Forelimb muscle (tissue), 1 donor: ENCODE results near the gene SMC4. TPM values are rescaled to one million over a fixed set of nuclear protein-coding genes. Genes with fewer than 3 reads are reported as not detected.

Source experiments
- DNase-seq: peaks from one replicate; pipeline ENCODE4 v3.0.0-alpha.2; 2013; ENCODE audit warnings: low read depth
- polyA plus RNA-seq: library from polyadenylated mRNA; unstranded; fragments of 120-200 nt; gene quantifications from one replicate; pipeline ENCODE4 v1.2.1, GENCODE V29; 2013; ENCODE audit not compliant: insufficient read length

Gene SMC4
- polyA plus RNA-seq, 1 donor, result 54.3 TPM

GRCh38 chr3:160394009-160394392 is 5.4 kb upstream of the SMC4 start:
- no peak for DNase-seq

GRCh38 chr3:160395297-160395696 is 4.2 kb upstream of the SMC4 start:
- no peak for DNase-seq

DNA sequence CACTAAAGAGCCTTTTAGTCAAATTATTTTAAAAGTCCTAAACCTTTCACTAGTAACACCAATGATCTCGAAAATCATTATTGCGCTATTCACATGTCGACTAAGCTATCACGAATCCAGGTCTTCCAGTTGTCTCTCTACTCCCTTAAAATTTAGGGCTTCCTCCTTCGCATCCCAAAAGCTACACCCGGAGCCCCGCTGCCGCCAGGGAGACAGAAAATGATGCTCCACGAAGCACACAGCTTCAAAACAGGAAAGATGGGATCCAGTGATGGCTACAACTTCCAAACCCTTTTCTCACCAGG is 678 bp upstream of the SMC4 start:
- no peak for DNase-seq

DNA sequence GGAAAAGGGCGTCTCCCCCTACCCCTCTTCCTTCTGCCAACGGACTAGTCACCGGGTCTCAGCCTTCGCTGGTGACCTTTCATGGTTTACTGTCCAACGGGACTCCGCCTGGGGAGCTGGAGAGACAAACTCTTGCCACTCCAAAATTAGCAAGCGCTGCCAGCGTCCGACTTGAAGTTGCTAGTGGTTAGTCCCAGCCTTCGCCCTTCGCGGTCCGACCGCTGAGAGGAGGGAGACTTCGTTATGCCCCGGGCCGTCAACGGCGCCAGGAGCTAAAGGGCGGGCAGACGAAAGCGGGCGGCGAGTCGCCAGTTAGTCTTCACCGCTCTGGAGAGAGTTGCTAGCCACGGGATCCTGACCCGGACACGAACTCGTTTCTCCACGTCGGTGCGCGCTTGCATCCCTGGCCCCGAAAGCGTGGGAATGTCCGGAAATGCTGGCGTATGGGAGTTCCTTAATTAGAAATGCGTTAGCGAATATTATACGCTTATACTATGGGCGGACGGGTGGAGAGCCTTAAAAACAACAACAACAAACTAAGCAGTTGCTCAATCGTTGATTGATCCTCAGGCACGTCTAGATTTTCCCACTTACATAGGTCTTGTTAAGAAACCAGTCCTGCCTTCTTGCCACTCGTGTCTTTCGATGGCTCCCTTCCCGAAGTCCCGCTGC is 716 bp downstream of the SMC4 start:
- no peak for DNase-seq

DNA sequence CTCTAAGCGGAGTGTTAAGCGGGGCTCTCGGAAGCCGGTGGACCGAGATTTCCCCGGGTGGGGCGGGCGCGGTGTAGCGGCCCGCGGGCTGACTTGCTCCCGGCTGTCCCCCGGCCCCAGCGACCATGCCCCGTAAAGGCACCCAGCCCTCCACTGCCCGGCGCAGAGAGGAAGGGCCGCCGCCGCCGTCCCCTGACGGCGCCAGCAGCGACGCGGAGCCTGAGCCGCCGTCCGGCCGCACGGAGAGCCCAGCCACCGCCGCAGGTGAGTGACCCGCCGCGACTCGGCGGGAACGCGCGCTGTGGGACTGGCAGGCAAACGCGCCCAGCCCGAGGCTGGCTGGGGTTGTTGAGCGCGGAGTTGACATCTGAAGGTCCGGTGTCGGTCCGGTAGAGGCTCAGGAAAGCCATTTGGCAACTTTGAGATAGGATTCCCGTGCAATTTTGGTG is 1.3 kb downstream of the SMC4 start:
- no peak for DNase-seq

DNA sequence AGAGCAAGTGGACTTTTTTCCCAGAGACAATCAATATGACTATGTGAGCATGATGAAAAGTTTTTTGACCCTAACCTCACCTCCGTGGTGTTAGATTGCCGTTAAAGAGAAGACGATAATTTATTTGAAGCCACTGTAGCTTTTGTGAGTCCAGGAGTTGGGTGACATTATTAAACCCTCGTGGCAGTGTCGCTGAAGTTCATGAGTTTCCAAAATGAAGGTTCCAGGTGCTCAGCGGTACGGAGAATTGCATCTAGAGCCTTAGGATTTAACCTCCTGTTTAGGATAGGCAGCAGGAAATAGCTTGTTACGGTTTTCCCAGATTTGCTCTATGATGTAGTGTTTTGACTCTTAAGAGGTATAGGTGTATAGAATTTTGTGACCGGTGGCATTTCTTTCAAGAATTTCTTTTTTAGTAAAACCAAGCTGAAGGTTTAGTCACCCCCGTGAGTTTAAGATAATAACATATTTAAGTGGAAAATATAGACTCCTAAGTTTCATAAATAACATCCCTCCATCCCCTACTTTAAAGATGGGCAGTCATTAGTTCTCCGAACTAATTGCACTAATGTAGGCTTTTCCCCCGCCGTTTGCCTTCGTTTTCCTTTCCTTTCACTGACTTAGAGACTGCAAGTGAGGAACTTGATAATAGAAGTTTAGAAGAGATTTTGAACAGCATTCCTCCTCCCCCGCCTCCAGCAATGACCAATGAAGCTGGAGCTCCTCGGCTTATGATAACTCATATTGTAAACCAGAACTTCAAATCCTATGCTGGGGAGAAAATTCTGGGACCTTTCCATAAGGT is 2.0 kb downstream of the SMC4 start:
- no peak for DNase-seq

GRCh38 chr3:160402221-160403027 is 3.0 kb downstream of the SMC4 start:
- no peak for DNase-seq

GRCh38 chr3:160403028-160403545 is 3.6 kb downstream of the SMC4 start:
- no peak for DNase-seq

DNA sequence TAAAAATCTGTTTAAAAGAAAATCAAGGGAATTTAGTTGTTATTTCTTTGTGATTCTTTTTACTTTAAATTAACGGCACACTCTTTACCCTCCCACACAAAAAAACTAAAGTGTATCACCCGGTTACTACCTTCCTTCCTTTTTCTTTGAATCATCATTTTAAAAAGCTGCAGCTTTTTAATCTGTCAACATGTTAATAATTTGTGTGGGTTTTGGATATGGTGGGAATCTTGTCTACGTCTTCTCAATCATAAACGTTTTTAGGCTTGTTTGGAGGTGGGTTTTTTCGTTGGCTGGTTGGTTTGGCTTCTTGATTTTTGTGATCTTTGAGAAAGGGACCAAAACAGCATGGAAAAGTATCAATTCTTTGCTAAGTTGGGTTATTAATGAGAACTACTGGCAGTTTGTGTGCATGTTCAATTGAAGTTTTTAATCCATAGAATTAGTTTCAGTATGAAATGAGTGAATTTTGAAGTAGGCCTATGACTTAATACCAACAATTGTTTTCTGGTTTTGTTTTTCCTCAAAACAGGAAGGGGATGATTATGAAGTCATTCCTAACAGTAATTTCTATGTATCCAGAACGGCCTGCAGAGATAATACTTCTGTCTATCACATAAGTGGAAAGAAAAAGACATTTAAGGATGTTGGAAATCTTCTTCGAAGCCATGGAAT is 4.5 kb downstream of the SMC4 start:
- no peak for DNase-seq

DNA sequence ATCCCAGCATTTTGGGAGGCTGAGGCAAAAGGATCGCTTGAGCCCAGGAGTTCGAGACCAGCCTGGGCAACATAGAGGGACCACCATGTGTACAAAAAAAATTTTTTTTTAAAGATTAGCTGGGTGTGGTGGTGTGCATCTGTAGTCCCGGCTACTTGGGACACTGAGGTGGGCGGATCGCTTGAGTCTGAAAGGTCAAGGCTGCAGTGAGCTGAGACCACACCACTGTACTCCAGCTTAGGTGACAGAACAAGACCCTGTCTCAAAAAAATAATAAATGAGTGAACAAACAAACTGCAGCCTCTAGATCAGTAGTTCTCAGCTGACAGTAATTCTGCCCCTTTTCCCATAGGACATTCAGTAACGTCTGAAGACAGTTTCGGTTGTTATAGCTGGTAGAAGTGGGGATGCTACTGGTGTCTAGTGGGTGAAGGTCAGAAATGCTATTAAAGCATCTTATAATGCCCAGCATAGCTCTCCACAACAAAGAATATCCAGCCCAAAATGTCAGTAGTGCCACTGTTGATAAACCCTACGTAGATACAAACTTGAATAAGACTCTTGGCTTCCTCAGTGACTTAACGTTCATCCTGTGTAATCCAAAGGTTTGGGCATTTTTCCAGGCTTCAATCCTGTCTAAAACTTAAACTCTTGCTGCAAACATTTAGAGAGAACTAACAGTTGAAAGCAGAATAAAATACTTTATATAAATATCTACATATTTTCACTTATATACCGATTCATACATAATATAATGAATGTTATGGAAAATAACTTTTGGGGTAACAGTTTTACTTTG is 10.6 kb downstream of the SMC4 start:
- no peak for DNase-seq

- no peak for DNase-seq
Measured at GRCh38 chr3:160412477-160412876, 13.0 kb downstream of the SMC4 start.

GRCh38 chr3:160413613-160414248 is 14.3 kb downstream of the SMC4 start:
- DNase-seq, result no peak

GRCh38 chr3:160417311-160417710 is 17.9 kb downstream of the SMC4 start:
- DNase-seq, result no peak

DNA sequence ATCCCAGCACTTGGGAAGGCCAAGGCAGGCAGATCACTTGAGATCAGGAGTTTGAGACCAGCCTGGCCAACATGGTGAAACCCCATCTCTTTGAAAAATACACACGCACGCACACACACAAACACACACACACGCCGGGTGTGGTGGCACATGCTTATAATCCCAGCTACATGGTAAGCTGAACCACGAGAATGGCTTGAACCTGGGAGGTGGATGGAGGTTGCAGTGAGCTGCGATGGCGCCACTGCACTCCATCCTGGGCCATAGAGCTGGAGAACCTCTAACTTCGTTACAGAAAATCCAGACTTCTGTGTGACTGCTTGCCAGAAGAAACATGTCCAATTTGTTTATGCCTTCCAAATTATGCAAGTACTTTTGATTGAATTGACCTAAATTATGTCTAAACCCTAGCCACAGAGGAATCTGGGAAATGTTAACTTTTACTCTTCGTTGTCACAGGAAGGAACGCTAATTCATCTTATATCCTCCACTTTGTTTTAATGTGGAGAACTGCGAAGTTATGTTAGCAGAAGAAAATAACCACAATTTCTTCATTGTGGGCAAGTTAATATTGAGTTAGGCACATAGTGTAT is 28.5 kb downstream of the SMC4 start:
- no peak for DNase-seq

DNA sequence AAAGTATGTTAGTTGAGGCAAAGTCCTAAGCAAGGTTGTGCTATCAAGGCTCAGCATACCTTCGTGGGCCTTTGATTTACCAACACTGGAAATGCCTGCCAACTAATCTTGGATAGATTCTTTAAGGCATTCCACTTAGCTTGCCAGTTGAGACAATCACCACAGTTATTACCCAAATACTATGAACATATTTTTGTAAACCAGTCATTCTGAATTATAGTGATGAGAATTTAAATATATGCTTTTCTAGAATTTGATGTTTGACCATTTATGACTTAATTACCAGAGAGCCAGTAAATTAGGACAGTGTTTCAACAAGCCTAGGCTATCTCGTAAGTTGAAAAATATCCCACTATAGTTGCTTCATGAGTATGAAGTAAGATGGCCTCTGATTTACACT is 34.6 kb downstream of the SMC4 start:
- DNase-seq, result no peak

DNA sequence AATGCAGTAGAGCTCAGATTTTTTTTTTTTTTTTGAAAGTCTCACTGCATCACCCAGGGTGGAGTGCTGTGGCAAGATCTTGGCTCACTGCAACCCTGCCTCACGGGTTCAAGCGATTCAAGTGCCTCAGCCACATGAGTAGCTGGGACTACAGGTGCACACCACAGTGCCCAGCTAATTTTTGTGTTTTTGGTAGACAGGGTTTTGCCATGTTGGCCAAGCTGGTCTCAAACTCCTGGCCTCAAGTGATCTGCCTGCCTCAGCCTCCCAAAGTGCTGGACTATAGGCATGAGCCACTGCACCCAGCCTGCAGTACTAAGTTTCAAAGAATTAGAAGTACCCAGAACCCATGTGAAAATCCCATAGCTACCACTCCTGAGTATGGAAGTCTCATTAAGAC is 35.6 kb downstream of the SMC4 start:
- no peak for DNase-seq

- no peak for DNase-seq
Measured at GRCh38 chr3:160435747-160436146, 36.3 kb downstream of the SMC4 start.

DNA sequence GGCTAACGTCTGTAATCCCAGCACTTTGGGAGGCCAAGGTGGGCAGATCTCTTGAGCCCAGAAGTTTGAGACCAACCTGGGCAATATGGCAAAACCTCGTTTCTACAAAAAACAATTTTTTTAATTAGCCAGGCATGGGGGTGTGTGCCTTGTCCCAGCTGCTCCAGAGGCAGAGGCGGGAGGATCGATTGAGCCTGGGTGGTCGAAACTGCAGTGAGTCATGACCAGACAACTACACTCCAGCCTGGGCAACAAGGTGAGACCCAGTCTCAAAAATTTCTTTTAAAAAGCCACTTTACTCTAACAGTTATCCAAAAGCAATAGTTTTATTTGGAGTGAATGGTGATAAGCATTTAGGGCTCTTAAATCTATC is 37.6 kb downstream of the SMC4 start:
- DNase-seq, result no peak

- no peak for DNase-seq
Measured at GRCh38 chr3:160440687-160441086, 41.2 kb downstream of the SMC4 start.

DNA sequence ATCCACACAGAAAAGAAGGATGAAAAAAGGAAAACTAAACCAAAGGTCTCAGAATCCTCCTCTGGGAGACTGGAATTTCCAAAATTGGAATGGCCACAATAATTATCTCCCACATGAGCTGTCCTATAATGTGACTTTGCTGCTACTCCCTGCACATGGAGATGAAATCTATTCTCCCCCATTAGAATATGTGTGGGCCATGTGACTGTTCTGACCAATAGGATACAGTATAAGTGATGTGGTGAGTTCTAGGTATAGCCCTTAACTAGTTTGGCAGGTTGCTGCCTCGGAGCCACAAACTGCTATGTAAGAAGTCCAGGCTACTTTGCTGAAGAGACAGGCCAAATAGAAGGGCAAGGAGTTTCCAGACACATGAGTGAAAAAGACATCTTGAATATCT is 45.0 kb downstream of the SMC4 start:
- DNase-seq, result no peak
